ENCODE measurements around the gene MRGPRX1.
"Not testable (repeated sequence)": the region's sequence is repeated elsewhere in the genome, so short reads cannot be mapped to it uniquely, and the experiment has no call there.

MRGPRX1 gene

GRCh38 chr11:18939314-18939713 lies at the start of gene MRGPRX1:
Gene MRGPRX1 (minus strand): TSS chr11:18939414. CDS start chr11:18934784, 4,630 bp downstream.
- no peak for DNase-seq (ENCODE audit: low read depth in 2 of 2)

DNA sequence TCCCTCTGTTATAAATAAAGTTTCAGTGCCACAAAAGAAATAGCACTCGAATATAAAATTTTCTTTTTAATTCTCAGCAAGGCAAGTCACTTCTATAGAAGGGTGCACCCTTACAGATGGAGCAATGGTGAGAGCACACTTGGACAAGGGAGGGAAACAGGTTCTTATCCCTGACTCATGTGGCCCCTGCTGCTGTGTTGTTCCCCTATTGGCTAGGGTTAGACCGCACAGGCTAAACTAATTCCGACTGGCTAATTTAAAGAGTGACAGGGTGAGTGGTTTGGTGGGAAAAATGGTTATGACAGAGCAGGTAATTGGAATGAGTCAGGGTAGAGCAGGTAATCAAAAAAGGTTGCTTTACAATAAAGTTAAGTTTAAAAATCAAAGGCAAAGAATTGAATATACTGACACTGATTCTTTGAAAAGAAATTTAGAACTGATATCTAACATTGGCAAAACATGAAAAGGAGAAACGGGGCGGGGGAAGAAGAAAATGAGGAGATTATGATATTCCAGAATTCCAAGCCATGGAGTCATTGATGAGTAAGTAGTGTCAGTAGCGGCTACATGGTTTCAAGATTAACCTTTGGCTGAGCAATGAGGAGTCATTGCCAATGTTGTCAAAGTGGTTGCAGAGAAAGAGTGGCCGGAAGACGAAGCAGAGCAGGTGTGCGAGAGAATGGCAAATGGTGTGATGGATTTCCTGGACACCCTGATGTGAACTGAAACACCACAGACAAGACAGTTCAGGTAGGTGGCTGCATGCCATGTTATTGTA lies 48.4 kb upstream of the MRGPRX1 start:
- no peak for DNase-seq (ENCODE audit: low read depth in 2 of 2)

DNA sequence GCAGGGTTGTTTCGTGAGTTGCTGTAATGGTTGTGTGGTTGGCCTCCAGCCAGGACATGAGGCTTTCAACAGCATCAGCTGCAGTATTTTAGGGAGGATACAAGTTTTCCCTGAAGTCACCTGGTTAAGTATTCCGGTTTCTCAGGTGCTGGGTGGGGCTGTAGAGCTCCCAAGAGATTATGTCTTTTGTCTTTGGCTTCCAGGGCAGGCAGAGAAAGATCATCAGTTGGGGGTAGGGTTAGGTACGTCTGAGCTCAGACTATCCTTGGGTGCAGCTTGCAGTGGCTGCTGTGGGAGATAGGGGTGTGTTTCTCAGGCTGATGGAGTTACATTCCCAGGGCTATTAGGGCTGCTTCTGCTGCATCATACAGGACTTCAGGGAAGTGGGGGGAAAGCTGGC lies 47.5 kb upstream of the MRGPRX1 start:
- no peak for DNase-seq (ENCODE audit: low read depth in 2 of 2)

DNA sequence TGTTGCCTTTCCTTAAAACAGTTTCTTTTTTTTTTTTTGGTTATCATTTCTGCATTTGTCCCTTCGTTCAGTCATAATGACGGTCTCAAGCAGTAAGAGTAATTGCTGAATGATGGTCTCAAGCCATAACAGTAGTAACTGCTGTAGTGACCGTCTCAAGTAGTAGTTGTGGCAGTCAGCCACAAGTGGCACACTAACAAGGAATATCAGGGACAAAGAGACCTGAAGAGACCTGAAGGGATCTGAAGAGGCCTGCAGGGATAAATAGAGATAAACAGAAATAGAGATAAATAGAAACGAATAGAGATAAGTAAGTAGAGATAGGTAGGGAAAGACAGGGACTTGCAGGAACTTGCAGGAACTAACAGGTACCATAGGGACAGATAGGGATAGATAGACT lies 42.7 kb upstream of the MRGPRX1 start:
- no peak for DNase-seq (ENCODE audit: low read depth in 2 of 2)

GRCh38 chr11:18974192-18974591 lies 35.0 kb upstream of the MRGPRX1 start:
- no peak for DNase-seq (ENCODE audit: low read depth in 2 of 2)

- DNase-seq (ENCODE audit: low read depth in 2 of 2), result no peak
Observed at GRCh38 chr11:18972336-18972735, 33.1 kb upstream of the MRGPRX1 start.

GRCh38 chr11:18969720-18970119 lies 30.5 kb upstream of the MRGPRX1 start:
- DNase-seq (ENCODE audit: low read depth in 2 of 2), result no peak

- no peak for DNase-seq (ENCODE audit: low read depth in 2 of 2)
Observed at GRCh38 chr11:18958221-18958910, 19.2 kb upstream of the MRGPRX1 start.

DNA sequence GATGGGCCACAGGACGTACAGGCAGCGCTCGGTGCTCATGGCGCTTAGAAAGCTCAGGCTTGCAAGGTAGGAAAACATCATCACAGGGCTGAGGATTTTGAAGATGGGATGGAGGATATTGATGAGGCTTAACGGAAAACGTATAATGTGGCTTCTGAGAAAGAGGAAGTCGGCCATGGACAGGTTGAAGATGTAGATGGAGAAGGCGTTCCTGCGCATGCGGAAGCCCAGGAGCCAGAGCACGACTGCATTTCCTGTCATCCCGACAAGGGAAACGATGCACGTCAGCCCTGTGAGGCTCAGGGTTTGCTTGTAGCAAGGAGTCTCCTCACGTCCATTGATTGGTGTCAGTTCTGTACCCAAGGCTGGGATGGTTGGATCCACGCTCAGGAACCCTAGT lies 17.4 kb upstream of the MRGPRX1 start:
- no peak for DNase-seq (ENCODE audit: low read depth in 2 of 2)

- DNase-seq (ENCODE audit: low read depth in 2 of 2), result no peak
Observed at GRCh38 chr11:18936002-18936673, 3.1 kb downstream of the MRGPRX1 start.

GRCh38 chr11:18934195-18934814 lies 4.9 kb downstream of the MRGPRX1 start:
- no peak for DNase-seq (ENCODE audit: low read depth in 2 of 2)

GRCh38 chr11:18927550-18928322 lies 11.5 kb downstream of the MRGPRX1 start:
- DNase-seq (ENCODE audit: low read depth in 2 of 2), result no peak

- not testable (repeated sequence) for DNase-seq (ENCODE audit: low read depth in 2 of 2)
Observed at GRCh38 chr11:18925426-18925825, 13.8 kb downstream of the MRGPRX1 start.

DNA sequence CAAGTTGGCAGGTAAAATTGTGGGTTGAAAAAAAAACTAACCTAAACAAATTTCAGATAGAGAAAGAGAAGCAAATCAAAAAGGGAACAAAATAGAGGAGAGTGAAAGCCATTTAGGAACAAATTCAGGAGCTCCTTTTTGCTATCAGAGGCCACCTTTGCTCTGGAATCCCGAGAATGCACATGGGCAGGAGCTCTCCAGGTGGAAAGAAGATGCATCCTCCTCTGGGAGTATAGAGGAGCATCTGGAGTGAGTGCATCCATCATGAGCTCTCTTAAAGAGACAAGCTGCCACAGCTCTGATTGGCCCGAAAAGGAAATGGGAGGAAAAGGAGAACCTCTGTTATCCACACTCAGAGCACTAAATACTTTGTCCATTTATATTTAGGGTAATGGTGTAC lies 26.3 kb downstream of the MRGPRX1 start:
- DNase-seq (ENCODE audit: low read depth in 2 of 2), result no peak

DNA sequence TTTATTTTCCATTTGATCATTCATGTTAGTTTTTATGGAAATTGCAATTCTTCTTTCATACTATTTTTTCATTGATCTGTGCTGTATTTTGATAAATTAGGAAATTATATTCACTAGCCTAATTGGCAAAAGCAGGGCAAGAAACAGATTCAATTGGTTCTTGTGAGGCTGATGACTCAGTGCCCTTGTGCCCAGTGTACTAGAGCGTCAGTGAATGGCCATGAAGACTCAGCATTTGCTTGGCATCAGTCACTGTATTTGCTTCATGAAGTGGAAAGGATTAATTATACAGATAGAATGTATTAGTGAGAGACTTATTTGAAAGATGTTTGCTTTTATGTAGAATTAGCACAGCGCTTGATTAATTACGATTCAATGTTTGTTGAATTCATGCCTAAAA lies 31.8 kb downstream of the MRGPRX1 start:
- DNase-seq (ENCODE audit: low read depth in 2 of 2), result no peak

GRCh38 chr11:18900637-18901036 lies 38.6 kb downstream of the MRGPRX1 start:
- not testable (repeated sequence) for DNase-seq (ENCODE audit: low read depth in 2 of 2)

- not testable (repeated sequence) for DNase-seq (ENCODE audit: low read depth in 2 of 2)
Observed at GRCh38 chr11:18900151-18900611, 39.0 kb downstream of the MRGPRX1 start.

- not testable (repeated sequence) for DNase-seq (ENCODE audit: low read depth in 2 of 2)
Observed at GRCh38 chr11:18891712-18892111, 47.5 kb downstream of the MRGPRX1 start.

GRCh38 chr11:18890615-18891014 lies 48.6 kb downstream of the MRGPRX1 start:
- DNase-seq (ENCODE audit: low read depth in 2 of 2), result no peak
